GM12874 (cell line): ENCODE results near the gene LRRC73.

ENCODE experiments used
- TF ChIP-seq, protein P1 (sequence below): IDR thresholded peaks from 2 replicates; pipeline ENCODE4 v1.5.1; 2011; ENCODE audit warnings: low read depth, mild to moderate bottlenecking, control low read depth, low read length, moderate library complexity; ENCODE audit not compliant: insufficient read depth

Gene LRRC73

GRCh38 chr6:43493230-43493629 is 16.9 kb downstream of the LRRC73 start:
- TF ChIP-seq, protein P1, sequence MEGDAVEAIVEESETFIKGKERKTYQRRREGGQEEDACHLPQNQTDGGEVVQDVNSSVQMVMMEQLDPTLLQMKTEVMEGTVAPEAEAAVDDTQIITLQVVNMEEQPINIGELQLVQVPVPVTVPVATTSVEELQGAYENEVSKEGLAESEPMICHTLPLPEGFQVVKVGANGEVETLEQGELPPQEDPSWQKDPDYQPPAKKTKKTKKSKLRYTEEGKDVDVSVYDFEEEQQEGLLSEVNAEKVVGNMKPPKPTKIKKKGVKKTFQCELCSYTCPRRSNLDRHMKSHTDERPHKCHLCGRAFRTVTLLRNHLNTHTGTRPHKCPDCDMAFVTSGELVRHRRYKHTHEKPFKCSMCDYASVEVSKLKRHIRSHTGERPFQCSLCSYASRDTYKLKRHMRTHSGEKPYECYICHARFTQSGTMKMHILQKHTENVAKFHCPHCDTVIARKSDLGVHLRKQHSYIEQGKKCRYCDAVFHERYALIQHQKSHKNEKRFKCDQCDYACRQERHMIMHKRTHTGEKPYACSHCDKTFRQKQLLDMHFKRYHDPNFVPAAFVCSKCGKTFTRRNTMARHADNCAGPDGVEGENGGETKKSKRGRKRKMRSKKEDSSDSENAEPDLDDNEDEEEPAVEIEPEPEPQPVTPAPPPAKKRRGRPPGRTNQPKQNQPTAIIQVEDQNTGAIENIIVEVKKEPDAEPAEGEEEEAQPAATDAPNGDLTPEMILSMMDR: no peak

DNA sequence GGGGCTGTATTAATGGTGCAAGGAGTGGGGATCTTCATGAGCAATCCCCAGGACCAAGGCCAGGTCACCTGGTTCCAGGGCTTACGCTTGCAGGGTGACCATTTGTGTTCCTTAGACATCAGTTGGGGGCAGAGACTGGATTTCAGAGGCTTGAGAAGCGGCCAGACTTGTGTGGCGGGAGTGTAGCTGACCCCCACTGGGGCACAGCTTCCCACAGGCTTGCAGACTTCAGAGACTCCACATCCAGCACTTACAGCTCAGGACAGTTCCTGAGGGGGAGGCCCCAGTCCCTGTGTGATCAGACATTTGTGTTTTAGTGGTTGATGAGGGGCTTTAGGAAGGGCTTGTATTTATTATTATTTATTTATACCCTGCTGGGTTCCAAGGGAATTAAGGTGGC is 17.5 kb downstream of the LRRC73 start:
- TF ChIP-seq, protein P1: no peak

GRCh38 chr6:43491750-43492661 is 18.1 kb downstream of the LRRC73 start:
- TF ChIP-seq, protein P1: no peak

GRCh38 chr6:43490523-43490939 is 19.6 kb downstream of the LRRC73 start:
- TF ChIP-seq, protein P1: no peak

- TF ChIP-seq, protein P1: no peak
These were observed 20.7 kb downstream of the LRRC73 start for GRCh38 chr6:43489277-43490072.

DNA sequence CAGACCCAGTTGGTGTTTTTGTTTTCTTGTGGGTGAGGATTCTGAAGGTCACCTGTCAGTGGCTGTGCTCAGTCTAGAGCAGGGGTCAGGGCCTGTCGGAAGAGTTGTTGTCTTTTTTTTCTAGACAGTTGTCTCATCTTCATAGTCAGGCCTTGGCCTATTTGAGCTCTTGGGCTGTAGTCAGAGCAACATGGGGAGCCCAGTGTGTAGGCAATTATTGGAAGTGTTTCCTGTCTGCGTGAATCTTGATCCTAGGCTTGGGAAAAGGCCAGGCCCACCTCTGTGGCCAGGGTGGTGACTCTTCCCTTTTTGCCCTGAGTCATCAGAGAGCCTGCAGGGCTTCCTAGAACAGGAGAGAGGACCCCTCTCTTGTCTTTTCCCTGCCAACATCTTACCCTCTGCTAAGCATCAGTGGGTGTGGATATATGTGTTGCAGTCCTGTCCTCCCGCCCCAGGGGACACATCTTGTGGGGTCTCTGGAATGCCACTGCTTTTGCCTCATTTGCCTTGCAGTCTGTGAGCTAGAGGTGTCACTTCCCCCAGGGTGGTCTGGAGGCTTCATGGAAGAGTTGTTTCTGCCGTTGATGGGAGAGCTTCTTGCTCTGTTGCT is 21.4 kb downstream of the LRRC73 start:
- TF ChIP-seq, protein P1: no peak

DNA sequence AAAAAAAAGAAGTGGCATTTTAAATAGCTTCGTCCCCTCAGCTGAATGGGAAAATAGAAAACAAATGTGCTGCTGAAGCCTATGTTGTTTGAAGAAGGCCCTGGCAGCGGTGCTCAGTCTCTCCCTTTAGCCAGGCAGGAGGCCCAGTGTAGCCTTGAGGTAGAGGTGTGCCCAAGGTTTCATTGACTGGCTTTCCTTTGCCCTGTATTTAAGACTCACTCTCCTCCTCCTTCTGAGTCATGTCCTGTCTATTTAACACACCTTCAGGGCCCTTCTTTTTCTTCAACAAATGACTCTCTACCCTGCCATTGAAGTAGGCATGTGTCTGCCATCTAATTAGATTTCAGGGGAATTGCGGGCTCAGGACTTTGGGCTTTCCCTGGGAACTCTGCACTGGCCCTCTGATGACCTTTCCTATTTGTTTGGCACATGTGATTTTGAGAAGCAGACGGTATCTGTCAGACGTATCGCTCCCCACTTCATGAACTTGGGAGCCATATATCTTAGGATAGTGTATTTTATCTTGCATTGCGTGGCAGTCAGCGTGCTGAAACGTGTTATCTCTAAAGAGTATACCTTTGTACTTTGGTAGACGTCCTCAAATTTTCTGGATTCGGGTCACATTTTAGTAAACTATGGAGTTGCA is 28.4 kb downstream of the LRRC73 start:
- TF ChIP-seq, protein P1: no peak
